H9 (cell line): ENCODE measurements around the gene DHRS7B. TPM values are rescaled to one million over a fixed set of nuclear protein-coding genes. Genes with fewer than 3 reads are reported as not detected.

Source experiments
- DNase-seq: peaks from one replicate; pipeline ENCODE4 v3.0.0-alpha.2; 2017
- H2AFZ ChIP-seq: one replicate; pipeline ENCODE4 v1.6.1; 2013; ENCODE audit warnings: mild to moderate bottlenecking, low read length, control low read depth, moderate library complexity
- H2AK5ac ChIP-seq: 2 replicates; pipeline ENCODE4 v1.6.1; 2013; ENCODE audit warnings: low read length, control low read depth, mixed read lengths; ENCODE audit not compliant: insufficient read length
- H2BK120ac ChIP-seq: one replicate; pipeline ENCODE4 v1.6.1; 2013; ENCODE audit warnings: low read depth, mild to moderate bottlenecking, low read length, control low read depth, inconsistent platforms; ENCODE audit not compliant: poor library complexity, severe bottlenecking
- H2BK12ac ChIP-seq: 2 replicates; pipeline ENCODE4 v1.6.1; 2013; ENCODE audit warnings: low read length, control low read depth, mixed read lengths, low read depth; ENCODE audit not compliant: insufficient read length
- H2BK15ac ChIP-seq: 2 replicates; pipeline ENCODE4 v1.6.1; 2013; ENCODE audit warnings: low read depth, low read length, control low read depth
- H2BK20ac ChIP-seq: one replicate; pipeline ENCODE4 v1.6.1; 2013; ENCODE audit warnings: low read depth, mild to moderate bottlenecking, low read length, control low read depth, inconsistent platforms; ENCODE audit not compliant: poor library complexity, severe bottlenecking
- H2BK5ac ChIP-seq: 2 replicates; pipeline ENCODE4 v1.6.1; 2013; ENCODE audit warnings: low read length, control low read depth, mixed read lengths; ENCODE audit not compliant: insufficient read length
- H3K14ac ChIP-seq: 2 replicates; pipeline ENCODE4 v1.6.1; 2013; ENCODE audit warnings: low read length, control low read depth; ENCODE audit not compliant: insufficient read depth
- H3K18ac ChIP-seq: 2 replicates; pipeline ENCODE4 v1.6.1; 2013; ENCODE audit warnings: low read depth, mild to moderate bottlenecking, mixed read lengths, low read length, control low read depth; ENCODE audit not compliant: insufficient read length
- H3K23ac ChIP-seq: 2 replicates; pipeline ENCODE4 v1.6.1; 2013; ENCODE audit warnings: low read length, control low read depth, mixed read lengths, low read depth; ENCODE audit not compliant: insufficient read length
- H3K23me2 ChIP-seq: 2 replicates; pipeline ENCODE4 v1.6.1; 2013; ENCODE audit warnings: low read depth, mild to moderate bottlenecking, mixed read lengths, low read length, control low read depth; ENCODE audit not compliant: insufficient read length, poor library complexity, severe bottlenecking
- H3K27ac ChIP-seq: 2 replicates; pipeline ENCODE4 v1.5.1; 2013; ENCODE audit warnings: low read length, control low read depth, mixed read lengths, low read depth; ENCODE audit not compliant: insufficient read length
- H3K27me3 ChIP-seq: 2 replicates; pipeline ENCODE4 v1.6.1; 2013; ENCODE audit warnings: low read length, control low read depth, inconsistent platforms; ENCODE audit not compliant: insufficient read depth
- H3K4ac ChIP-seq: 2 replicates; pipeline ENCODE4 v1.6.1; 2013; ENCODE audit warnings: low read depth, mild to moderate bottlenecking, control low read depth, inconsistent platforms, low read length, moderate library complexity
- H3K4me1 ChIP-seq: 2 replicates; pipeline ENCODE4 v1.6.1; 2013; ENCODE audit warnings: low read length, control low read depth, inconsistent platforms; ENCODE audit not compliant: insufficient read depth
- H3K4me2 ChIP-seq: 2 replicates; pipeline ENCODE4 v1.6.1; 2013; ENCODE audit warnings: low read length, control low read depth, mixed read lengths; ENCODE audit not compliant: insufficient read length, insufficient read depth
- H3K56ac ChIP-seq: 2 replicates; pipeline ENCODE4 v1.6.1; 2013; ENCODE audit warnings: low read depth, mild to moderate bottlenecking, mixed read lengths, low read length, control low read depth; ENCODE audit not compliant: insufficient read length
- H3K79me1 ChIP-seq: 2 replicates; pipeline ENCODE4 v1.6.1; 2013; ENCODE audit warnings: low read depth, mild to moderate bottlenecking, moderate library complexity, low read length, control low read depth, inconsistent platforms; ENCODE audit not compliant: insufficient read depth, poor library complexity, severe bottlenecking
- H3K79me2 ChIP-seq: 2 replicates; pipeline ENCODE4 v1.6.1; 2013; ENCODE audit warnings: low read length, control low read depth, inconsistent platforms; ENCODE audit not compliant: insufficient read depth
- H3K9ac ChIP-seq: 2 replicates; pipeline ENCODE4 v1.6.1; 2013; ENCODE audit warnings: low read length, control low read depth, mixed read lengths; ENCODE audit not compliant: insufficient read length; ENCODE audit errors: extremely low read depth
- H3K9me3 ChIP-seq: one replicate; pipeline ENCODE4 v1.6.1; 2013; ENCODE audit warnings: low read depth, low read length, inconsistent platforms; ENCODE audit not compliant: control insufficient read depth
- H3T11ph ChIP-seq: one replicate; pipeline ENCODE4 v1.6.1; 2013; ENCODE audit warnings: mild to moderate bottlenecking, low read length, control low read depth, inconsistent platforms
- H4K20me1 ChIP-seq: one replicate; pipeline ENCODE4 v1.6.1; 2013; ENCODE audit not compliant: control insufficient read depth, insufficient read length, insufficient read depth
- H4K5ac ChIP-seq: 2 replicates; pipeline ENCODE4 v1.6.1; 2013; ENCODE audit warnings: low read depth, mild to moderate bottlenecking, mixed read lengths, low read length, control low read depth; ENCODE audit not compliant: insufficient read length
- H4K8ac ChIP-seq: replicated peaks from 2 replicates; pipeline ENCODE4 v1.6.1; 2013; ENCODE audit warnings: low read length, control low read depth, mixed read lengths, low read depth; ENCODE audit not compliant: insufficient read length
- H4K91ac ChIP-seq: 2 replicates; pipeline ENCODE4 v1.6.1; 2013; ENCODE audit warnings: low read depth, mild to moderate bottlenecking, moderate library complexity, mixed read lengths, low read length, control low read depth; ENCODE audit not compliant: insufficient read length
- H3K27ac Mint-ChIP-seq, 3 experiments: 2 replicates in 2 of 3; 3 replicates in 1 of 3; pipeline ENCODE4 v1.8.0; 2020 to 2021; ENCODE audit warnings: mixed read lengths in 3 of 3, mild to moderate bottlenecking in 1 of 3, moderate library complexity in 1 of 3
- H3K27me3 Mint-ChIP-seq: 2 replicates; pipeline ENCODE4 v1.8.0; 2021; ENCODE audit warnings: low read depth, mild to moderate bottlenecking, moderate library complexity, mixed read lengths
- H3K36me3 Mint-ChIP-seq, 3 experiments: 2 replicates in 2 of 3; 3 replicates in 1 of 3; pipeline ENCODE4 v1.8.0; 2020 to 2021; ENCODE audit warnings: low read depth in 3 of 3, mixed read lengths in 3 of 3; ENCODE audit not compliant: insufficient read depth in 1 of 3
- H3K4me1 Mint-ChIP-seq, 2 experiments: 2 replicates each; pipeline ENCODE4 v1.8.0; 2020; ENCODE audit warnings: mixed read lengths in 2 of 2
- H3K4me3 Mint-ChIP-seq, 2 experiments: 2 replicates in 1 of 2; 3 replicates in 1 of 2; pipeline ENCODE4 v1.8.0; 2020 to 2021; ENCODE audit warnings: mild to moderate bottlenecking in 2 of 2, mixed read lengths in 2 of 2, moderate library complexity in 1 of 2
- H3K9me3 Mint-ChIP-seq, 2 experiments: 2 replicates in 1 of 2; 3 replicates in 1 of 2; pipeline ENCODE4 v1.8.0; 2020; ENCODE audit warnings: mild to moderate bottlenecking in 2 of 2, mixed read lengths in 2 of 2, moderate library complexity in 1 of 2
- CTCF ChIP-seq: fragments of 200-600 bp; sonication (generic); conservative IDR thresholded peaks from 3 replicates; pipeline ENCODE4 v1.8.0; 2021; ENCODE audit warnings: antibody characterized with exemption, mild to moderate bottlenecking
- WGBS: extraction: QIAGEN DNeasy Blood & Tissue Kit; methylation state at CpG from one replicate; pipeline ENCODE4 v1.1.7; 2013; ENCODE audit warnings: missing lambda C conversion rate, low lambda C conversion rate, mixed read lengths; ENCODE audit not compliant: insufficient read length; ENCODE audit errors: extremely low coverage; 5-methylcytosine and 5-hydroxymethylcytosine counted together
- total RNA-seq: library from RNA; stranded (reverse); gene quantifications from 2 replicates; pipeline ENCODE4 v1.2.1, GENCODE V29; 2021

DHRS7B gene
- total RNA-seq, 1 experiment from 2014 or later = 20.3 TPM

GRCh38 chr17:21174713-21175112 lies 47.9 kb downstream of the DHRS7B start:
- Histone ChIP-seq H2BK12ac (no peak overlapping the region), H3K23me2 (no peaks in the 10 kb centered on the region), H3K9ac (no peak overlapping the region), H3K9me3 (no peaks in the 10 kb centered on the region), H2BK120ac (no peak overlapping the region), H3K14ac (no peak overlapping the region), H2BK20ac (no peak overlapping the region), H3K23ac (no peak overlapping the region), H3K4me2 (no peak overlapping the region), H3K4ac (no peak overlapping the region), H2AFZ (no peak overlapping the region), H3T11ph (no peak overlapping the region), H3K79me2 (no peaks in the 10 kb centered on the region), H2BK5ac (no peak overlapping the region), H2AK5ac (no peak overlapping the region), H4K8ac (no peak overlapping the region), H3K56ac (no peak overlapping the region), H4K5ac (no peak overlapping the region), H2BK15ac (no peak overlapping the region), H3K4me1 (no peaks in the 10 kb centered on the region), H3K27me3 (no peaks in the 10 kb centered on the region), H4K91ac (no peak overlapping the region), H3K79me1 (no peaks in the 10 kb centered on the region), H4K20me1 (no peaks in the 10 kb centered on the region), H3K18ac (no peak overlapping the region), H3K27ac (no peak overlapping the region)
- no peak for DNase-seq
- H3K36me3 Mint-ChIP-seq = peaks cover 0 to 23% (median 12%) of the 10 kb centered on the region in 3 experiments; a peak in 6 of 7 replicates
- no peak overlapping the region for H3K27ac Mint-ChIP-seq
- no peak overlapping the region for H3K4me3 Mint-ChIP-seq
- TF ChIP-seq CTCF = no peak
- WGBS = no CpG with 5 or more reads among the region's 7 CpGs
- H3K9me3 Mint-ChIP-seq = no peaks in the 10 kb centered on the region
- no peaks in the 10 kb centered on the region for H3K27me3 Mint-ChIP-seq
- no peaks in the 10 kb centered on the region for H3K4me1 Mint-ChIP-seq
